ENCODE measurements around the gene CSNK1E.

GRCh38 chr22:38271927-38272372 lies 45.3 kb downstream of the CSNK1E start:
- TF ChIP-seq CTCF (IDR thresholded peaks at IDR 0.05; ENCODE audit: insufficient read depth, low read length, poor library complexity, severe bottlenecking): no peak
- TF ChIP-seq EZH2phosphoT487 (conservative IDR thresholded peaks at IDR 0.05; ENCODE audit: low read length): no peak
